ENCODE data around the gene FBXL14.

Gene FBXL14

DNA sequence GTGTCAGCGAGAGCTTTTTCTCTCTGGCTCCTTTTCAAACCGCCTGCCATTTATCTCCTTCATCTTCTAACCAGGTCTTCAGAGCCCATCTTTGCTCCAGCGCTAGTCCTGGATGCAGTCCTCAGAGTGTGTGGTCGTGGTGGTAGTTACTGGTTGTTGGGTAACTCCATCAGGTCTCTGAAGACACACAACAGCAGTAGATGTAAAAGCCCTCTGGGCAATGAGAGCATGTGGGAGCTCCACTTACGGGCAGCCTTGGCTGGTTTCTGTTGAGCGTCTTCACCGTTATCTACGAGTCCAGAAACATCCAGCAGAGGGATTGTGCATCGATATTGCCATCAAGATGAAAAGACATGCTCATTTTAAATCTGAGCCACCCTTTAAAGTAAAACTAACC, 61.2 kb downstream of the FBXL14 start:
- peak; percentile 28; the same call in 1 of the 2 replicates for TF ChIP-seq CTCF (IDR thresholded peaks at IDR 0.05)
- no peak for TF ChIP-seq ZFX (IDR thresholded peaks at IDR 0.05; ENCODE audit: borderline replicate concordance)
- H3K27ac ChIP-seq = no peak overlapping the region

DNA sequence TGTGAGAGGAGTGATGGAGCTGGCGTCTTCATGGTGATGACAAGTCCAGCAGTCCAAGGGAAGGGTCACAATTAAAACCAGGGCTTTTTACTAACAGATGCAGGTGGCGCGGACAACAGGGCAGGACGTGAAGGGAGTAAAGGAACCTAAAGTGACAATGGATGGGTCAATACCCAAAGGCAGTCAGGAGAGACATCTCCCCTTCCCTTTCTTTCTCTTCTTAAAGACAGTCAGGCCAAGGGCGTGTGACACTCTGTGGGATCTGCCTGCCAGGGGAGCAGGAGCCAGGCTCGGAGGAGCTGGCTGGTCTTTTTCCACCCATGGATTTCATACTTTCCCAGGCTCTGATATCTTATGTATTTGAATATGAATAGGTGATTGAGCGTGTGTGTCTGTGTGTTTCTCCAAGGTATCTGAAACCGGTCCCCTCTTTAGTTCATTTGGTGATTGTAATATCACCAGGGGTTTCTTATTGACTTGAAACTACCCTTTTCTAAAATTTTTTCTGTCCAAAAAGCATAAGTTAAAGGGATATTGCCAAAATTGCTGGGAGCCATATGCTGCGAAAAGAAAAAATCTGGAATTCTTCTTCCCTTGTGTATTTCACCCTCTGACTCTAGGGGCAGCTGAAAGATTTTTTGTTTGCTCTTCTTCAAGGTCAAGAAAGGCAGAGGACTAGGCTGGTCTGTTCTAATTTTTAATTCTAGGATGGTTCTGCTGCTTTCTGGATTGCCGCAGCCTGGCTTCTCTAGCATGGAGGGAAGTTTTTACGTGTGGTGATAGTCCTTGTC, 61.8 kb downstream of the FBXL14 start:
- no peak overlapping the region for H3K27ac ChIP-seq
- TF ChIP-seq CTCF (IDR thresholded peaks at IDR 0.05) (no peak), ZFX (IDR thresholded peaks at IDR 0.05; ENCODE audit: borderline replicate concordance) (no peak)

GRCh38 chr12:1531654-1532374, 62.6 kb downstream of the FBXL14 start:
- H3K27ac ChIP-seq = no peak overlapping the region
- no peak for TF ChIP-seq CTCF (IDR thresholded peaks at IDR 0.05)
- TF ChIP-seq ZFX (IDR thresholded peaks at IDR 0.05; ENCODE audit: borderline replicate concordance) = no peak

DNA sequence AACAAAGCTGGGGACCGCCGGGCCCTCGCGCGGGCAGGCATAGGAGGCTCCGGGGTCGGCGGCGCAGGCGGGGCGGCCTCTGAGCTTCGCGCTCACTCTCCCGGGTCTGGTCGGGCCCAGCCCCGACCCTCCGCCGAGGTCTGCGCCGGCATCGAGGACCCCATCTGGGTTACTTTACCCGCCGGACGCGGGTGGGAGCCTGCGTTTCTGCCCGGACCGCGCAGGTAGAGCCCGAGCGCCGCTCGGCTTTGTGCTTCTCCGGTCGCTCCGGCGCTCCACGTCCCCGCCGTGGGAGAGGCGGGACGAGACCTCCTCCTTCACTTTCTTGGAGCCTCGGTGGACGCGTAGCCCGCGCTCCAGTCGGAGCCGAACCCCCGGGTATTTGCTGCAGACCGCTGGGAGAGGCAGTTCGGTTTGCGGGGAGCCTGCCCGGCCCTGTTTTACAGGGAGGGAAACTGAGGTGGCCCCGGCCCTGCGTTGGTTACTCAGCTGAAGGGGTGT, 63.2 kb downstream of the FBXL14 start:
- TF ChIP-seq ZFX (IDR thresholded peaks at IDR 0.05; ENCODE audit: borderline replicate concordance) = no peak
- no peak for TF ChIP-seq CTCF (IDR thresholded peaks at IDR 0.05)
- H3K27ac ChIP-seq = no peak overlapping the region

DNA sequence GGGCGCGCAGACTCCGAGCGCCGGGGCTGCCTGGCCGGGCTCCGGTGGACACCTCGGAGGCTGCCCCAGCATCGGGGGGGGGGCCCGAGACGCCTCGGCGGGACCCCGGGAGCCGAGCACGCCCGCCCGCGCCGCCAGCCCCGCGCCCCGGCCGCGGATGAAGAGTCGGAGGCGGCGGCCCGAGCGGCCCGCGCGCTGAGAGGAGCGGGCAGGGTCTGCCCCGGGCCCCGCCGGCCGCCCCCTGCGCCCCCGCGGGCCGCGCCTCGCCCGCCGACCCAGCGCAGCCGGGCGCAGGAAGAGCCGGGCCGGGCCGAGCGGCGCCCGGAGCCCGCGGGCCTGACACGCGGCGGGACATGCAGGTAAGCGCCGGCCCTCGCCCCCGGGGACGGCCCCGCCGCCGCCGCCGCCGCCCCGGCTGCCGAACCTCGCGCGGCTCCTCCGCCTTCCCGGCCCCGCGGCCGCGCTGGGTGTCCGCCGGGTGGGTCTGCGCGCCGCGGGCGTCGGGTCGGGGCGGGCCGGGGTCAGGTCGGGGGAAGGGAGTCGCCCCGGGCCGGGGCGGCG, 63.7 kb downstream of the FBXL14 start:
- TF ChIP-seq ZFX (IDR thresholded peaks at IDR 0.05; ENCODE audit: borderline replicate concordance) (no peak), CTCF (IDR thresholded peaks at IDR 0.05) (no peak)
- no peak overlapping the region for H3K27ac ChIP-seq

DNA sequence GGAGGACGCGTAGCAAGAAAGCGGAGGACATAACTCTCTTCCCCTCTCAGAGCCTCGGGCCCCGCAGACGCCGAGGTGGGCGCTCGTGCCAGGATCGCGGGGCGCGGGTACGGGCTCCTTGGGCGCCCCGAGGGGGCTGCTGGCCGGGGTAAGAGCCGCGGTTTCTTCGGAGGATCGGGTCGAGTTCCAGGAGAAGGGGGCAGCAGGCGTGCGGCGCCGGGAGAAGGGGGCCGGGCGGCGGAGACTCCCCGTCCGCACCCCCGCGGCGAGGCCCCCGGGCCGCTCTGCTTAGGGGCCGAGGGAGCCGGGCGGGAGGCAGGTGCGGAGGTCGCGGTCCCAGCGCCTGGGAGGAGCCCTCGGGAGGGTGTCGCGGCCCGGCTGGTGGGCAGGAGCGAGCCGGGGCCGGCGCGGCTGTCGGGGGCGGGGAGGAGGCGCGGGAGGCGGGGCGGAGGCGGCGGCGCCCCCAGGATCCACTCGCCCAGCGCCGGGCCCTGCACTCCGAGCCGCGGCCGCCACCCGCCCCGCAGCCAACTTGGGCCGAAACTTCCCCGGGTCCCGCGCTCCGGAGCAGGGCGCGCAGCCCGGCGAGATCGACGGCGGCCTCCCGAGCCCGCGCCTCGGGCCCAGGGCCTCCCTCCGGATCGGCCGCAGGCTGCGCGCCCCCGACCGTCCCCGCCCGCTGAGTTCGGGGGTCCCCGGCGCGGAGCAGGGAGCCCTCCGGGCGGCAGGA, 64.4 kb downstream of the FBXL14 start:
- TF ChIP-seq CTCF (IDR thresholded peaks at IDR 0.05) = no peak
- TF ChIP-seq ZFX (IDR thresholded peaks at IDR 0.05; ENCODE audit: borderline replicate concordance) = no peak
- no peak overlapping the region for H3K27ac ChIP-seq

Measured in 22Rv1 (cell line).